ENCODE measurements around the gene PACSIN1.

Gene PACSIN1

GRCh38 chr6:34484899-34485298 lies 19.0 kb downstream of the PACSIN1 start:
- ATAC-seq: no peak
- TF ChIP-seq ARNTL (CRISPR knock-in tag; IDR thresholded peaks at IDR 0.05; ENCODE audit: borderline replicate concordance, low read depth) (no peak), ZC3H10 (CRISPR knock-in tag; IDR thresholded peaks at IDR 0.05) (no peak), ESRRG (CRISPR knock-in tag; IDR thresholded peaks at IDR 0.05) (no peak), OSR1 (CRISPR knock-in tag; IDR thresholded peaks at IDR 0.05) (no peak), SNAI2 (CRISPR knock-in tag; IDR thresholded peaks at IDR 0.05) (no peak), PPARA (CRISPR knock-in tag; IDR thresholded peaks at IDR 0.05; ENCODE audit: borderline replicate concordance) (no peak), TOX (CRISPR knock-in tag; IDR thresholded peaks at IDR 0.05; ENCODE audit: borderline replicate concordance) (no peak), ZNF8 (CRISPR knock-in tag; IDR thresholded peaks at IDR 0.05) (no peak), ISL1 (CRISPR knock-in tag; IDR thresholded peaks at IDR 0.05) (no peak), TSHZ2 (CRISPR knock-in tag; IDR thresholded peaks at IDR 0.05) (no peak), ZNF70 (CRISPR knock-in tag; IDR thresholded peaks at IDR 0.05) (no peak), RARB (CRISPR knock-in tag; IDR thresholded peaks at IDR 0.05) (no peak), BACH2 (CRISPR knock-in tag; IDR thresholded peaks at IDR 0.05; ENCODE audit: borderline replicate concordance) (no peak), ZFP3 (CRISPR knock-in tag; IDR thresholded peaks at IDR 0.05) (no peak), GLIS3 (CRISPR knock-in tag; IDR thresholded peaks at IDR 0.05) (no peak)

- TF ChIP-seq ZC3H10 (CRISPR knock-in tag; IDR thresholded peaks at IDR 0.05): no peak
- no peak for TF ChIP-seq CSDC2 (CRISPR knock-in tag; IDR thresholded peaks at IDR 0.05)
- TF ChIP-seq CSRNP3 (CRISPR knock-in tag; IDR thresholded peaks at IDR 0.05): no peak
- TF ChIP-seq RARB (CRISPR knock-in tag; IDR thresholded peaks at IDR 0.05): no peak
- no peak for TF ChIP-seq OSR1 (CRISPR knock-in tag; IDR thresholded peaks at IDR 0.05)
- TF ChIP-seq TCF4 (CRISPR knock-in tag; IDR thresholded peaks at IDR 0.05; ENCODE audit: borderline replicate concordance): no peak
- no peak for TF ChIP-seq POU6F1 (CRISPR knock-in tag; IDR thresholded peaks at IDR 0.05; ENCODE audit: borderline replicate concordance, low read depth)
- TF ChIP-seq ZFP30 (CRISPR knock-in tag; IDR thresholded peaks at IDR 0.05): no peak
- no peak for TF ChIP-seq BACH2 (CRISPR knock-in tag; IDR thresholded peaks at IDR 0.05; ENCODE audit: borderline replicate concordance)
- TF ChIP-seq GLIS3 (CRISPR knock-in tag; IDR thresholded peaks at IDR 0.05): no peak
- no peak for ATAC-seq
These were observed 19.6 kb downstream of the PACSIN1 start for GRCh38 chr6:34485321-34486060.

GRCh38 chr6:34486106-34486740 lies 20.3 kb downstream of the PACSIN1 start:
- no peak for ATAC-seq
- TF ChIP-seq CSRNP3 (CRISPR knock-in tag; IDR thresholded peaks at IDR 0.05) (no peak), POU6F1 (CRISPR knock-in tag; IDR thresholded peaks at IDR 0.05; ENCODE audit: borderline replicate concordance, low read depth) (no peak), TSHZ2 (CRISPR knock-in tag; IDR thresholded peaks at IDR 0.05) (no peak), ZNF70 (CRISPR knock-in tag; IDR thresholded peaks at IDR 0.05) (no peak), ZFP30 (CRISPR knock-in tag; IDR thresholded peaks at IDR 0.05) (no peak), ZNF565 (CRISPR knock-in tag; conservative IDR thresholded peaks at IDR 0.05; ENCODE audit: low read depth) (no peak), ESRRG (CRISPR knock-in tag; IDR thresholded peaks at IDR 0.05) (no peak), CREB5 (CRISPR knock-in tag; IDR thresholded peaks at IDR 0.05; ENCODE audit: low read depth) (no peak), TOX (CRISPR knock-in tag; IDR thresholded peaks at IDR 0.05; ENCODE audit: borderline replicate concordance) (no peak), ARNTL (CRISPR knock-in tag; IDR thresholded peaks at IDR 0.05; ENCODE audit: borderline replicate concordance, low read depth) (no peak), BACH2 (CRISPR knock-in tag; IDR thresholded peaks at IDR 0.05; ENCODE audit: borderline replicate concordance) (no peak), CSDC2 (CRISPR knock-in tag; IDR thresholded peaks at IDR 0.05) (no peak)

All from SK-N-SH treated with all-trans-retinoic acid at 6 μM for 48 hours (cell line).